ENCODE measurements around the gene DCC.

DNA sequence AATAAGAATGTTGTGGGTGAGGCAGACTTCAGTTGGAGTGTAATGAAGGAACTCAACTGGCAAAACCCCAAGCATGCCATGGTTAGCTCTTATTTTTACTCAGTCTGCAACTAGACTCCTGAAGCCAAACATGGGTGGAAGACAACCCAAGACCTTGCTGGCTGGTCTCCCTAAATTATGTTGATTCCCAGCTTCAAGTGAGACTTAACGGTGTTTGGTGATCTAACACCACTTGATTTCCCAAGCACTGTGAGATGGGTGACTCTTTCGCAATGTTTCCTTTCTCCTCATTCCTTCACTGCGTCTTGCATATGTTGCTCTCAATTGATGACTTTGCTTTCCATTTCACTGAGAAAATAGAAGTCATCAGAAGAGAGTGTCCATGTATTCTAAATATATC lies 693.1 kb downstream of the DCC start:
- TF ChIP-seq CTCF (IDR thresholded peaks at IDR 0.05) (no peak), POLR2A (IDR thresholded peaks at IDR 0.05) (no peak)
